Mesendoderm (in vitro differentiated cells): ENCODE data around the gene AFF2.

Source experiments
- DNase-seq: peaks from one replicate; pipeline ENCODE4 v3.0.0; 2013
- H2AK5ac ChIP-seq: 2 replicates; pipeline ENCODE4 v1.6.1; 2013; ENCODE audit warnings: low read length, inconsistent platforms
- H2BK120ac ChIP-seq: 2 replicates; pipeline ENCODE4 v1.6.1; 2013; ENCODE audit warnings: low read depth, mild to moderate bottlenecking, low read length, moderate library complexity, mixed read lengths
- H2BK15ac ChIP-seq: replicated peaks from 2 replicates; pipeline ENCODE4 v1.6.1; 2013; ENCODE audit warnings: low read depth, mild to moderate bottlenecking, moderate library complexity
- H2BK5ac ChIP-seq: 2 replicates; pipeline ENCODE4 v1.6.1; 2013; ENCODE audit warnings: low read length, inconsistent platforms
- H3K18ac ChIP-seq: 2 replicates; pipeline ENCODE4 v1.6.1; 2013; ENCODE audit warnings: mild to moderate bottlenecking, low read length, mixed read lengths
- H3K23ac ChIP-seq: one replicate; pipeline ENCODE4 v1.6.1; 2013; ENCODE audit warnings: low read length
- H3K27ac ChIP-seq: 2 replicates; pipeline ENCODE4 v1.5.1; 2013; ENCODE audit warnings: low read depth, mild to moderate bottlenecking, inconsistent platforms, low read length, moderate library complexity
- H3K27me3 ChIP-seq: 2 replicates; pipeline ENCODE4 v1.6.1; 2013; ENCODE audit warnings: low read length, control low read depth, mild to moderate bottlenecking, inconsistent platforms; ENCODE audit not compliant: insufficient read depth, poor library complexity
- H3K36me3 ChIP-seq: 2 replicates; pipeline ENCODE4 v1.6.1; 2013; ENCODE audit warnings: low read length, inconsistent platforms; ENCODE audit not compliant: control insufficient read depth, insufficient read depth
- H3K4ac ChIP-seq: one replicate; pipeline ENCODE4 v1.6.1; 2013; ENCODE audit warnings: low read depth, mild to moderate bottlenecking, low read length, moderate library complexity
- H3K4me1 ChIP-seq: 2 replicates; pipeline ENCODE4 v1.6.1; 2013; ENCODE audit warnings: low read depth, low read length, inconsistent platforms; ENCODE audit not compliant: control insufficient read depth
- H3K4me2 ChIP-seq: 2 replicates; pipeline ENCODE4 v1.6.1; 2013; ENCODE audit warnings: low read length
- H3K4me3 ChIP-seq: 2 replicates; pipeline ENCODE4 v1.5.1; 2013; ENCODE audit warnings: mild to moderate bottlenecking, low read length
- H3K56ac ChIP-seq: one replicate; pipeline ENCODE4 v1.6.1; 2013; ENCODE audit warnings: low read length
- H3K79me1 ChIP-seq: 2 replicates; pipeline ENCODE4 v1.6.1; 2013; ENCODE audit warnings: low read length, inconsistent platforms
- H3K79me2 ChIP-seq: 2 replicates; pipeline ENCODE4 v1.6.1; 2013; ENCODE audit warnings: mild to moderate bottlenecking, low read length; ENCODE audit not compliant: control insufficient read depth, insufficient read depth
- H3K9ac ChIP-seq: 2 replicates; pipeline ENCODE4 v1.6.1; 2013; ENCODE audit warnings: low read length, inconsistent platforms
- H4K5ac ChIP-seq: one replicate; pipeline ENCODE4 v1.6.1; 2013; ENCODE audit warnings: low read length
- H4K8ac ChIP-seq: one replicate; pipeline ENCODE4 v1.6.1; 2013; ENCODE audit warnings: low read depth, mild to moderate bottlenecking, control low read depth, low read length, moderate library complexity
- WGBS: extraction: QIAGEN DNeasy Blood & Tissue Kit; methylation state at CpG from one replicate; pipeline ENCODE4 v1.1.7; 2013; ENCODE audit warnings: low lambda C conversion rate, missing lambda C conversion rate; ENCODE audit not compliant: insufficient coverage; ENCODE audit errors: extremely low coverage; 5-methylcytosine and 5-hydroxymethylcytosine counted together

AFF2 gene

GRCh38 chrX:148574237-148574973, 74.0 kb downstream of the AFF2 start:
- Histone ChIP-seq H3K56ac (no peak overlapping the region), H4K5ac (no peak overlapping the region), H2AK5ac (no peak overlapping the region), H3K36me3 (no peaks in the 10 kb centered on the region), H3K79me2 (no peaks in the 10 kb centered on the region), H3K4me2 (no peak overlapping the region), H2BK5ac (no peak overlapping the region), H3K27me3 (no peaks in the 10 kb centered on the region), H2BK15ac (no peak overlapping the region), H3K18ac (no peak overlapping the region), H3K4me1 (no peaks in the 10 kb centered on the region), H3K27ac (no peak overlapping the region), H3K23ac (no peak overlapping the region), H3K4ac (no peak overlapping the region), H3K79me1 (no peaks in the 10 kb centered on the region), H3K9ac (no peak overlapping the region), H3K4me3 (no peak overlapping the region), H2BK120ac (no peak overlapping the region), H4K8ac (no peak overlapping the region)
- no CpG with 5 or more reads among the region's 3 CpGs for WGBS
- DNase-seq, result no peak

DNA sequence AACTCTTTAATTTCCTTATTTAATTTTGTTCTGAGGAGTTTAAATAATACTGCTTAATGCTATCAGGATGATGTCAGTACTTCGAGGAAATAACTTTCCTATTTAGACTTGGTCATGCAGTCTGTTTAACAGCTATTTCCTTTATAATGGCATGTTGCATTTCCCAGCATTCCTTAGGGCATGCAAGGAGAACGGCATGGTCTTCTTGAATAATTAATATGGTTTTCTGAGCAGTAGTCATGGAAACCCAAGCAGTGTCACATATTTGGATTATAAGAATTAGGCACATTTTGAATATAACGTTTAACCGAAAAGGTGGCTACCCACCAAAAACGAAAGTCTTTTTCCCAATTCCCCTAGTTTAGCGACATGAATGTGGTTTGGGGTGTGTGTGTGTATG, 76.0 kb downstream of the AFF2 start:
- H3K4me1 ChIP-seq, result no peaks in the 10 kb centered on the region
- no peak overlapping the region for H3K56ac ChIP-seq
- H3K4me3 ChIP-seq, result no peak overlapping the region
- H3K27me3 ChIP-seq, result no peaks in the 10 kb centered on the region
- H3K4me2 ChIP-seq, result no peak overlapping the region
- no peak overlapping the region for H3K9ac ChIP-seq
- H3K27ac ChIP-seq, result no peak overlapping the region
- H4K8ac ChIP-seq, result no peak overlapping the region
- no peaks in the 10 kb centered on the region for H3K79me2 ChIP-seq
- H3K79me1 ChIP-seq, result no peaks in the 10 kb centered on the region
- no CpG with 5 or more reads among the region's 6 CpGs for WGBS
- H4K5ac ChIP-seq, result no peak overlapping the region
- H2BK5ac ChIP-seq, result no peak overlapping the region
- no peak overlapping the region for H3K18ac ChIP-seq
- no peak for DNase-seq
- H3K4ac ChIP-seq, result no peak overlapping the region
- no peak overlapping the region for H2AK5ac ChIP-seq
- H3K36me3 ChIP-seq, result no peaks in the 10 kb centered on the region
- no peak overlapping the region for H2BK15ac ChIP-seq
- H2BK120ac ChIP-seq, result no peak overlapping the region
- H3K23ac ChIP-seq, result no peak overlapping the region

GRCh38 chrX:148577741-148578140, 77.3 kb downstream of the AFF2 start:
- WGBS, result no CpG with 5 or more reads among the region's 3 CpGs
- Histone ChIP-seq H2BK120ac (no peak overlapping the region), H3K56ac (no peak overlapping the region), H2AK5ac (no peak overlapping the region), H3K4ac (no peak overlapping the region), H3K9ac (no peak overlapping the region), H4K5ac (no peak overlapping the region), H2BK5ac (no peak overlapping the region), H3K23ac (no peak overlapping the region), H3K18ac (no peak overlapping the region), H2BK15ac (no peak overlapping the region), H3K36me3 (no peaks in the 10 kb centered on the region), H3K79me1 (no peaks in the 10 kb centered on the region), H3K79me2 (no peaks in the 10 kb centered on the region), H3K4me3 (no peak overlapping the region), H4K8ac (no peak overlapping the region), H3K27me3 (no peaks in the 10 kb centered on the region), H3K4me2 (no peak overlapping the region), H3K4me1 (no peaks in the 10 kb centered on the region), H3K27ac (no peak overlapping the region)
- DNase-seq, result no peak

GRCh38 chrX:148580016-148580415, 79.6 kb downstream of the AFF2 start:
- no peaks in the 10 kb centered on the region for H3K4me1 ChIP-seq
- WGBS, result no CpG with 5 or more reads among the region's 1 CpG
- no peak overlapping the region for H4K5ac ChIP-seq
- H3K27me3 ChIP-seq, result no peaks in the 10 kb centered on the region
- no peak overlapping the region for H3K23ac ChIP-seq
- no peak overlapping the region for H2BK120ac ChIP-seq
- no peak overlapping the region for H3K4me3 ChIP-seq
- H2BK15ac ChIP-seq, result no peak overlapping the region
- no peak overlapping the region for H3K4ac ChIP-seq
- no peak overlapping the region for H3K18ac ChIP-seq
- no peaks in the 10 kb centered on the region for H3K79me1 ChIP-seq
- H3K4me2 ChIP-seq, result no peak overlapping the region
- H3K56ac ChIP-seq, result no peak overlapping the region
- no peak overlapping the region for H2AK5ac ChIP-seq
- H3K27ac ChIP-seq, result no peak overlapping the region
- no peak overlapping the region for H2BK5ac ChIP-seq
- H3K9ac ChIP-seq, result no peak overlapping the region
- H3K36me3 ChIP-seq, result no peaks in the 10 kb centered on the region
- no peaks in the 10 kb centered on the region for H3K79me2 ChIP-seq
- DNase-seq, result no peak
- no peak overlapping the region for H4K8ac ChIP-seq

- H3K23ac ChIP-seq, result no peak overlapping the region
- H3K4ac ChIP-seq, result no peak overlapping the region
- H2BK5ac ChIP-seq, result no peak overlapping the region
- no peak overlapping the region for H2BK120ac ChIP-seq
- no peak overlapping the region for H4K8ac ChIP-seq
- no peak overlapping the region for H2AK5ac ChIP-seq
- no peaks in the 10 kb centered on the region for H3K79me2 ChIP-seq
- no peak overlapping the region for H3K27ac ChIP-seq
- H3K4me1 ChIP-seq, result no peaks in the 10 kb centered on the region
- no peak overlapping the region for H3K4me2 ChIP-seq
- H3K36me3 ChIP-seq, result no peaks in the 10 kb centered on the region
- no peak overlapping the region for H4K5ac ChIP-seq
- H3K18ac ChIP-seq, result no peak overlapping the region
- H3K9ac ChIP-seq, result no peak overlapping the region
- no peak overlapping the region for H3K4me3 ChIP-seq
- no peak for DNase-seq
- H3K79me1 ChIP-seq, result no peaks in the 10 kb centered on the region
- H3K56ac ChIP-seq, result no peak overlapping the region
- H3K27me3 ChIP-seq, result no peaks in the 10 kb centered on the region
- H2BK15ac ChIP-seq, result no peak overlapping the region
Measured at GRCh38 chrX:148582353-148582752, 81.9 kb downstream of the AFF2 start.

DNA sequence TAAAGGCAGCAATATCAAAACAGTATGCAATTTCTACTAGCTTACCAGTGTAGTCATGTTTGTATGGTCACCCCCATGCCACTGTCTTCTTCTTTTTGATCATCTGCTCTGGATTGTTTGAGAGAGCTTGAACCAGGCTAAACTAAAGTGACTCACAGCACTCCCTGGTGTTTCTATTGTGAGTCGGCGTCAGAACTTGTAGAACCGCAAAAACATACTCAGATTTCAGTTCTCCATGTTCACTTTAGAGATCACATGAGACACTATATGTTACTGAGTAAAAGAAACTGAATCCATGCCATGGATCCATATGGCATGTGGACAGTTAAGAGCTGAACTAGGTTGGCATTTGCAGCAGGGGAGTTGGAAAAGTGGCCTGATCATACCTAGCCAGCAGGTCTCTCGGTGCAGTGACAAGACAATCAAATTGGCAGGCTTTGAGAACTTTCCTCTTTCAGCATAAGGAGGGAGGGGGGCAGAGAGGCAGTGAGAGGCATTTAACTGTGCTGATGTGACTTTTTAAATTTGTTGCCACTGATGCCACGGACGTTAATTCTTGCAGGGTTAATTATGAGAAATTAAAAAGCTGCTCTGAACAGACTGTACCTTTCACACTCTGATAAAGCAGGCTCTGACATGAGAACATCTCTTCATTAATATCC, 88.4 kb downstream of the AFF2 start:
- H3K4ac ChIP-seq, result no peak overlapping the region
- no peak overlapping the region for H3K9ac ChIP-seq
- no peaks in the 10 kb centered on the region for H3K27me3 ChIP-seq
- no peaks in the 10 kb centered on the region for H3K79me1 ChIP-seq
- H3K27ac ChIP-seq, result no peak overlapping the region
- H2BK120ac ChIP-seq, result no peak overlapping the region
- H4K5ac ChIP-seq, result no peak overlapping the region
- no peak overlapping the region for H3K18ac ChIP-seq
- H3K36me3 ChIP-seq, result no peaks in the 10 kb centered on the region
- no peak overlapping the region for H2BK5ac ChIP-seq
- H2AK5ac ChIP-seq, result no peak overlapping the region
- H3K23ac ChIP-seq, result no peak overlapping the region
- H3K4me3 ChIP-seq, result no peak overlapping the region
- H3K56ac ChIP-seq, result no peak overlapping the region
- peak; percentile 17 for DNase-seq
- H3K4me2 ChIP-seq, result no peak overlapping the region
- H4K8ac ChIP-seq, result no peak overlapping the region
- no peak overlapping the region for H2BK15ac ChIP-seq
- no peaks in the 10 kb centered on the region for H3K4me1 ChIP-seq
- no CpG with 5 or more reads among the region's 6 CpGs for WGBS
- no peaks in the 10 kb centered on the region for H3K79me2 ChIP-seq
